Measurements from ENCODE around the gene MON2.
"Not testable (repeated sequence)": the region's sequence is repeated elsewhere in the genome, so short reads cannot be mapped to it uniquely, and the experiment has no call there.

Gene MON2

GRCh38 chr12:62552906-62553556, 86.4 kb downstream of the MON2 start:
- no peak for TF ChIP-seq MAX (IDR thresholded peaks at IDR 0.05; ENCODE audit: low read depth, low read length)
- no peak for TF ChIP-seq POLR2A (IDR thresholded peaks at IDR 0.05; ENCODE audit: extremely low read depth, insufficient read length)
- no peak for TF ChIP-seq CTCF (IDR thresholded peaks at IDR 0.05; ENCODE audit: low read depth, low read length)
- no peak for TF ChIP-seq MYC (IDR thresholded peaks at IDR 0.05; ENCODE audit: low read depth, low read length)

GRCh38 chr12:62559366-62559765, 92.7 kb downstream of the MON2 start:
- H3K4me3 ChIP-seq (ENCODE audit: low read depth, low read length); DNase-seq (ENCODE audit: low read depth): not testable (repeated sequence)

More at GRCh38 chr12:62552906-62553556, 86.4 kb downstream of the MON2 start:
- no peak overlapping the region for H3K4me3 ChIP-seq (ENCODE audit: low read depth, low read length)
- no peak for DNase-seq (ENCODE audit: low read depth)

GRCh38 chr12:62562846-62563245, 96.2 kb downstream of the MON2 start:
- DNase-seq (ENCODE audit: low read depth): no peak
- H3K4me3 ChIP-seq (ENCODE audit: low read depth, low read length): no peak overlapping the region
- no peak for TF ChIP-seq CTCF (IDR thresholded peaks at IDR 0.05; ENCODE audit: low read depth, low read length)
- no peak for TF ChIP-seq MYC (IDR thresholded peaks at IDR 0.05; ENCODE audit: low read depth, low read length)
- TF ChIP-seq POLR2A (IDR thresholded peaks at IDR 0.05; ENCODE audit: extremely low read depth, insufficient read length): no peak
- no peak for TF ChIP-seq MAX (IDR thresholded peaks at IDR 0.05; ENCODE audit: low read depth, low read length)

GRCh38 chr12:62575036-62575435, 108.4 kb downstream of the MON2 start:
- H3K4me3 ChIP-seq (ENCODE audit: low read depth, low read length): no peak overlapping the region
- DNase-seq (ENCODE audit: low read depth): no peak
- no peak for TF ChIP-seq POLR2A (IDR thresholded peaks at IDR 0.05; ENCODE audit: extremely low read depth, insufficient read length)
- no peak for TF ChIP-seq MYC (IDR thresholded peaks at IDR 0.05; ENCODE audit: low read depth, low read length)
- TF ChIP-seq CTCF (IDR thresholded peaks at IDR 0.05; ENCODE audit: low read depth, low read length): no peak
- TF ChIP-seq MAX (IDR thresholded peaks at IDR 0.05; ENCODE audit: low read depth, low read length): no peak

- no peak overlapping the region for H3K4me3 ChIP-seq (ENCODE audit: low read depth, low read length)
- TF ChIP-seq POLR2A (IDR thresholded peaks at IDR 0.05; ENCODE audit: extremely low read depth, insufficient read length) (no peak), CTCF (IDR thresholded peaks at IDR 0.05; ENCODE audit: low read depth, low read length) (no peak), MAX (IDR thresholded peaks at IDR 0.05; ENCODE audit: low read depth, low read length) (no peak), MYC (IDR thresholded peaks at IDR 0.05; ENCODE audit: low read depth, low read length) (no peak)
- DNase-seq (ENCODE audit: low read depth): no peak
These were observed 109.9 kb downstream of the MON2 start for GRCh38 chr12:62576503-62576902.

- TF ChIP-seq MYC (IDR thresholded peaks at IDR 0.05; ENCODE audit: low read depth, low read length) (no peak), CTCF (IDR thresholded peaks at IDR 0.05; ENCODE audit: low read depth, low read length) (no peak), POLR2A (IDR thresholded peaks at IDR 0.05; ENCODE audit: extremely low read depth, insufficient read length) (no peak), MAX (IDR thresholded peaks at IDR 0.05; ENCODE audit: low read depth, low read length) (no peak)
- H3K4me3 ChIP-seq (ENCODE audit: low read depth, low read length): no peak overlapping the region
- DNase-seq (ENCODE audit: low read depth): no peak
These were observed 112.1 kb downstream of the MON2 start for GRCh38 chr12:62578726-62579125.
